ENCODE measurements around the gene SYT2.
"Not testable (repeated sequence)": the region's sequence is repeated elsewhere in the genome, so short reads cannot be mapped to it uniquely, and the experiment has no call there.

SYT2 gene

GRCh38 chr1:202622388-202622787 lies 87.9 kb downstream of the SYT2 start:
- Histone ChIP-seq H3K36me3 (ENCODE audit: control insufficient read depth, insufficient read depth, low read length) (no peaks in the 10 kb centered on the region), H3K4me1 (ENCODE audit: control insufficient read depth, insufficient read depth, low read length) (peaks cover 34% of the 10 kb centered on the region), H3K9me3 (ENCODE audit: control insufficient read depth, insufficient read depth, low read depth, low read length) (no peaks in the 10 kb centered on the region), H3K27ac (ENCODE audit: low read depth, low read length) (no peak overlapping the region), H3K27me3 (ENCODE audit: control insufficient read depth, insufficient read depth, low read length) (no peaks in the 10 kb centered on the region), H3K9ac (ENCODE audit: low read length) (no peak overlapping the region), H3K4me3 (ENCODE audit: low read depth, low read length) (no peak overlapping the region)

DNA sequence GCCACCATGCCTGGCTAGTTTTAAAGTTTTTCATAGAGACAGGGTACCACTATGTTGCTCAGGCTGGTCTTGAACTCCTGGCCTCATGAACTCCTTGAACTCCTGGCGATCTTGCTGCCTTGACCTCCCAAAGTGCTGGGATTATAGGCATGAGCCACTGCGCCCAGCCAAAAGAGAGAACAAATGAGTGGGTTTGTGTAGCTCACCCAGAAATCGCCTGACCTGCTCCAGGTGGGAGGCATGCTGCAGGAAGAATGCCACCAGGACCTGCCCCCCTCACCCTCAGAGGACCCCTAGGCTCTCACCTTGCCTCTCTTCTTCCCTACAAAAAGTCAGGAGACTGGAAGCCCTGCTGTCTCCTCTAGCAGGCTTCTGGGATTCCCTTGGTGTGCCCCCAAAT lies 88.8 kb downstream of the SYT2 start:
- Histone ChIP-seq H3K36me3 (ENCODE audit: control insufficient read depth, insufficient read depth, low read length) (no peaks in the 10 kb centered on the region), H3K4me3 (ENCODE audit: low read depth, low read length) (no peak overlapping the region), H3K27ac (ENCODE audit: low read depth, low read length) (no peak overlapping the region), H3K27me3 (ENCODE audit: control insufficient read depth, insufficient read depth, low read length) (no peaks in the 10 kb centered on the region), H3K4me1 (ENCODE audit: control insufficient read depth, insufficient read depth, low read length) (peaks cover 27% of the 10 kb centered on the region), H3K9ac (ENCODE audit: low read length) (no peak overlapping the region), H3K9me3 (ENCODE audit: control insufficient read depth, insufficient read depth, low read depth, low read length) (no peaks in the 10 kb centered on the region)

- peaks cover 35% of the 10 kb centered on the region for H3K4me1 ChIP-seq (ENCODE audit: control insufficient read depth, insufficient read depth, low read length)
- not testable (repeated sequence) for H3K9ac ChIP-seq (ENCODE audit: low read length); H3K4me3 ChIP-seq (ENCODE audit: low read depth, low read length); H3K27ac ChIP-seq (ENCODE audit: low read depth, low read length); H3K36me3 ChIP-seq (ENCODE audit: control insufficient read depth, insufficient read depth, low read length); H3K27me3 ChIP-seq (ENCODE audit: control insufficient read depth, insufficient read depth, low read length); H3K9me3 ChIP-seq (ENCODE audit: control insufficient read depth, insufficient read depth, low read depth, low read length)
Observed at GRCh38 chr1:202620036-202620435, 90.2 kb downstream of the SYT2 start.

DNA sequence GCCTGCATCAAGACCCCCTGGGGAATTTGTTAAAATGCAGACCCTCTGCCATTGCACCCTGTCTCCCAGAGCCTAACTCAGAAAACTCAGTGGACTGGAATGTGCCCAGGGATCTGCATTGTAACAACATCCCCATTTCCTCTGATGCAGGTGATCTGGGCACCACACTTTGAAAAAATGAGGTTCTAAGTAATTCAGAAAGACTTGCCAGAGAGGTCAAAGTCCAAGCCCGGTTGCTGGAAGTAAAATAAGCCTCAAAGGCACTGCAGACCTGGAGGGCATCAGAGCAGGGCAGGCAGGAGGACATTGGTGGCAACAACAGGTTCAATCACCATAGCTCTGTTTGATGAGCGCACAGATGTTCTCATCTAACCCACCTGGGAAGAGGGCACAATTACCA lies 90.7 kb downstream of the SYT2 start:
- no peak overlapping the region for H3K4me3 ChIP-seq (ENCODE audit: low read depth, low read length)
- no peaks in the 10 kb centered on the region for H3K27me3 ChIP-seq (ENCODE audit: control insufficient read depth, insufficient read depth, low read length)
- H3K9me3 ChIP-seq (ENCODE audit: control insufficient read depth, insufficient read depth, low read depth, low read length): no peaks in the 10 kb centered on the region
- no peak overlapping the region for H3K9ac ChIP-seq (ENCODE audit: low read length)
- no peaks in the 10 kb centered on the region for H3K36me3 ChIP-seq (ENCODE audit: control insufficient read depth, insufficient read depth, low read length)
- peaks cover 35% of the 10 kb centered on the region for H3K4me1 ChIP-seq (ENCODE audit: control insufficient read depth, insufficient read depth, low read length)
- no peak overlapping the region for H3K27ac ChIP-seq (ENCODE audit: low read depth, low read length)

- H3K27ac ChIP-seq (ENCODE audit: low read depth, low read length); H3K36me3 ChIP-seq (ENCODE audit: control insufficient read depth, insufficient read depth, low read length); H3K9ac ChIP-seq (ENCODE audit: low read length); H3K9me3 ChIP-seq (ENCODE audit: control insufficient read depth, insufficient read depth, low read depth, low read length); H3K4me3 ChIP-seq (ENCODE audit: low read depth, low read length); H3K27me3 ChIP-seq (ENCODE audit: control insufficient read depth, insufficient read depth, low read length): not testable (repeated sequence)
- H3K4me1 ChIP-seq (ENCODE audit: control insufficient read depth, insufficient read depth, low read length): peaks cover 35% of the 10 kb centered on the region
Observed at GRCh38 chr1:202619012-202619411, 91.2 kb downstream of the SYT2 start.

- Histone ChIP-seq H3K4me1 (ENCODE audit: control insufficient read depth, insufficient read depth, low read length) (peaks cover 25% of the 10 kb centered on the region), H3K36me3 (ENCODE audit: control insufficient read depth, insufficient read depth, low read length) (no peaks in the 10 kb centered on the region), H3K9me3 (ENCODE audit: control insufficient read depth, insufficient read depth, low read depth, low read length) (no peaks in the 10 kb centered on the region), H3K27me3 (ENCODE audit: control insufficient read depth, insufficient read depth, low read length) (no peaks in the 10 kb centered on the region), H3K27ac (ENCODE audit: low read depth, low read length) (no peak overlapping the region), H3K4me3 (ENCODE audit: low read depth, low read length) (no peak overlapping the region), H3K9ac (ENCODE audit: low read length) (no peak overlapping the region)
Observed at GRCh38 chr1:202616355-202616915, 93.8 kb downstream of the SYT2 start.

DNA sequence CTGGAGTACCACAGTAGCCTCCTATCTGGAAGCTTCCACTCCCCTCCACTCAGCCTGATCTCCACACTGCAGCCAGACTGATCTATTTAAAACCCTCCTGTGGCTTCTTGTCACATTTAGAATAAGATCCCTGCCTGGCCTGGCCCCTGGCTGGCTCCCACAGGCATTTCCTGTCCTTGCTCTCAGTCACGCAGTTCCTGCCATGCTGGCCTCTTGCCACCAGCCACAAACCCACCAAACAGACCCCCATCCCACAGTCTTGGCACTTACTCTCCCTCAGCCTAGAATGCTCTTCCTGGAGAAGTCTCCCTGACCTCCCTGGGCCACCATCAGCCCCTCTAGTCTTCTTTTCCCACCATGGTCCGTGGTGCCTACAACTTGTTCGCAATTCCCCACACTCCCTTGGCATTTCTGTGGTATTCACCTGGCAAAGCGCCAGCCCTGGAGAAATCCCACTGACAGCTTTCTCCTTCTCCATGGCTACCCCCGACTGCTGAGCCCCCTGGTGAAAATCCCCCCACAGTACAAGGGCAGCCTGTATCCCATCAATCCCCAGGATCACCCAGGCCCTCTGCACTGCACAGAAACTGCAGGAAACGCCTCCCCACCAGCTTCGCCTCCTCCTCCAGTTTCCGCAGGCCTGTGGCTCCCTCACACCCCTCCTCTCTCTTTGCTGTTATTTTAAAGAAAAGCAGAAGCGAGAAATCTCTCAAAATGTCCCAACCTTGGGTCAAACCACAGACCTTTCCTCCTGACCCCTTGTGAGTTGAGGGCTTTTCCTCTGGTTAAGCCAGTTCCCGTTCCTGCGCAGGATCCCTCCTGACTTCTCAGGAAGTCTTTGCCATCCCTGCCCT lies 94.5 kb downstream of the SYT2 start:
- H3K4me3 ChIP-seq (ENCODE audit: low read depth, low read length): no peak overlapping the region
- H3K9me3 ChIP-seq (ENCODE audit: control insufficient read depth, insufficient read depth, low read depth, low read length): no peaks in the 10 kb centered on the region
- no peak overlapping the region for H3K27ac ChIP-seq (ENCODE audit: low read depth, low read length)
- no peaks in the 10 kb centered on the region for H3K36me3 ChIP-seq (ENCODE audit: control insufficient read depth, insufficient read depth, low read length)
- H3K9ac ChIP-seq (ENCODE audit: low read length): no peak overlapping the region
- H3K4me1 ChIP-seq (ENCODE audit: control insufficient read depth, insufficient read depth, low read length): peaks cover 25% of the 10 kb centered on the region
- no peaks in the 10 kb centered on the region for H3K27me3 ChIP-seq (ENCODE audit: control insufficient read depth, insufficient read depth, low read length)

GRCh38 chr1:202615208-202615500 lies 95.1 kb downstream of the SYT2 start:
- H3K36me3 ChIP-seq (ENCODE audit: control insufficient read depth, insufficient read depth, low read length); H3K27me3 ChIP-seq (ENCODE audit: control insufficient read depth, insufficient read depth, low read length); H3K4me3 ChIP-seq (ENCODE audit: low read depth, low read length); H3K9me3 ChIP-seq (ENCODE audit: control insufficient read depth, insufficient read depth, low read depth, low read length); H3K27ac ChIP-seq (ENCODE audit: low read depth, low read length); H3K9ac ChIP-seq (ENCODE audit: low read length): not testable (repeated sequence)
- H3K4me1 ChIP-seq (ENCODE audit: control insufficient read depth, insufficient read depth, low read length): peaks cover 25% of the 10 kb centered on the region

DNA sequence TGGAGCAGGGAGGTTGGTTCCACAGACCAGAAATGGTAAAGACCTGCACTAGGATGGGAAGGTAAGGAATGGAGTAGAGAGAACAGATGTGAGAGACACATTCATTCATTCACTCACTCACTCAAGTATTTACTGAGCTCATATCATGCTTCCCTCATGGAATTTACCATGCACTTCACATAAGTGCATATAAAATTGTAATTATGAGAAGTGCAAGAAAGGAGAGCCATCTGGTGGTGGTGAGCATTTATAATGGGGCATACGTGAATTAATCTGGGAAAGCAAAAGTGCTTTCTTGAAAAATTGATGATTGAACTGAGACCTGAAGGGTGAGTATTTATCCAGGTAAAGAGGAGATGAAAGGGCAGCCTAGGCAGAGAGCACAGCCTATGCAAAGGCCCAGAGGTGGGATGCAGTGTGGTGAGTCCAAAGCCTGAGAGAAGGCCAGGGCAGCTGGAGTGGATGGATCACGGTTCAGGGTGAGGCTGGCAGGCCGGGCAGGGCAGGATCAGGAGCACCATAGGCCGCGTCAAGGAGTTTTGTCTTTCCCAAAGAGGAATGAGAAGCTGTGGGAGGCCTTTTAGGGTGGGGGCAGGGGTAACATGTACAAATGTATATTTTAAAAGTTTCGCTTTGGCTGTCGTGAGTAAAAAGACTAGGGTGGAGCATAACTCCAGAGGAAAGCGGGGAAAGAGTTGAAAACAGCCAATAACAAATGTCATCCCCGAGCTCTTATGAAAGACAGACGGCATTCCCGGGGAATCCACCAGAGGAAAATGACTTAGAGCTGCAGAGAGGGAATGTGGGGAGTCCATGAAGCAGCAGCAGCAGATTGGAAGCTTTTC lies 95.7 kb downstream of the SYT2 start:
- H3K27me3 ChIP-seq (ENCODE audit: control insufficient read depth, insufficient read depth, low read length); H3K9ac ChIP-seq (ENCODE audit: low read length); H3K27ac ChIP-seq (ENCODE audit: low read depth, low read length); H3K4me3 ChIP-seq (ENCODE audit: low read depth, low read length); H3K9me3 ChIP-seq (ENCODE audit: control insufficient read depth, insufficient read depth, low read depth, low read length); H3K36me3 ChIP-seq (ENCODE audit: control insufficient read depth, insufficient read depth, low read length): not testable (repeated sequence)
- H3K4me1 ChIP-seq (ENCODE audit: control insufficient read depth, insufficient read depth, low read length): peaks cover 23% of the 10 kb centered on the region

- Histone ChIP-seq H3K36me3 (ENCODE audit: control insufficient read depth, insufficient read depth, low read length) (no peaks in the 10 kb centered on the region), H3K27ac (ENCODE audit: low read depth, low read length) (no peak overlapping the region), H3K4me1 (ENCODE audit: control insufficient read depth, insufficient read depth, low read length) (peaks cover 13% of the 10 kb centered on the region), H3K9ac (ENCODE audit: low read length) (no peak overlapping the region), H3K9me3 (ENCODE audit: control insufficient read depth, insufficient read depth, low read depth, low read length) (no peaks in the 10 kb centered on the region), H3K4me3 (ENCODE audit: low read depth, low read length) (no peak overlapping the region), H3K27me3 (ENCODE audit: control insufficient read depth, insufficient read depth, low read length) (no peaks in the 10 kb centered on the region)
Observed at GRCh38 chr1:202613571-202613970, 96.7 kb downstream of the SYT2 start.

GRCh38 chr1:202612036-202612435 lies 98.2 kb downstream of the SYT2 start:
- H3K4me3 ChIP-seq (ENCODE audit: low read depth, low read length); H3K9ac ChIP-seq (ENCODE audit: low read length); H3K9me3 ChIP-seq (ENCODE audit: control insufficient read depth, insufficient read depth, low read depth, low read length); H3K4me1 ChIP-seq (ENCODE audit: control insufficient read depth, insufficient read depth, low read length); H3K27ac ChIP-seq (ENCODE audit: low read depth, low read length); H3K27me3 ChIP-seq (ENCODE audit: control insufficient read depth, insufficient read depth, low read length); H3K36me3 ChIP-seq (ENCODE audit: control insufficient read depth, insufficient read depth, low read length): not testable (repeated sequence)

All from HUES6 (cell line).